IPS-18c (cell line): ENCODE measurements around the gene FTO.

Experiments
- H3K4me3 ChIP-seq: 2 replicates; pipeline ENCODE4 v1.7.0; 2013; ENCODE audit warnings: low read depth, mild to moderate bottlenecking, low read length, moderate library complexity; ENCODE audit not compliant: insufficient read depth
- H3K9me3 ChIP-seq: one replicate; pipeline ENCODE4 v1.6.1; 2013; ENCODE audit warnings: mild to moderate bottlenecking, low read length, moderate library complexity; ENCODE audit not compliant: control insufficient read depth, insufficient read depth

FTO gene

GRCh38 chr16:54153240-54153934 is 449.4 kb downstream of the FTO start:
- peaks cover 2% of the 10 kb centered on the region for H3K9me3 ChIP-seq

GRCh38 chr16:54156349-54156748 is 452.4 kb downstream of the FTO start:
- no peak overlapping the region for H3K4me3 ChIP-seq
- no peaks in the 10 kb centered on the region for H3K9me3 ChIP-seq

More at GRCh38 chr16:54153240-54153934, 449.4 kb downstream of the FTO start:
- H3K4me3 ChIP-seq, result no peak overlapping the region

GRCh38 chr16:54158986-54159385 is 455.0 kb downstream of the FTO start:
- no peak overlapping the region for H3K4me3 ChIP-seq
- no peaks in the 10 kb centered on the region for H3K9me3 ChIP-seq

- Histone ChIP-seq H3K9me3 (no peaks in the 10 kb centered on the region), H3K4me3 (no peak overlapping the region)
Measured at GRCh38 chr16:54159490-54160080, 455.6 kb downstream of the FTO start.

- H3K9me3 ChIP-seq, result no peaks in the 10 kb centered on the region
- no peak overlapping the region for H3K4me3 ChIP-seq
Measured at GRCh38 chr16:54160252-54160860, 456.4 kb downstream of the FTO start.

- Histone ChIP-seq H3K9me3 (no peaks in the 10 kb centered on the region), H3K4me3 (no peak overlapping the region)
Measured at GRCh38 chr16:54160939-54161897, 457.3 kb downstream of the FTO start.

- Histone ChIP-seq H3K4me3 (no peak overlapping the region), H3K9me3 (no peaks in the 10 kb centered on the region)
Measured at GRCh38 chr16:54163197-54163843, 459.4 kb downstream of the FTO start.

GRCh38 chr16:54164789-54165173 is 460.8 kb downstream of the FTO start:
- Histone ChIP-seq H3K9me3 (no peaks in the 10 kb centered on the region), H3K4me3 (no peak overlapping the region)

- H3K9me3 ChIP-seq, result no peaks in the 10 kb centered on the region
- no peak overlapping the region for H3K4me3 ChIP-seq
Measured at GRCh38 chr16:54165174-54165911, 461.4 kb downstream of the FTO start.

GRCh38 chr16:54165912-54166865 is 462.2 kb downstream of the FTO start:
- Histone ChIP-seq H3K4me3 (no peak overlapping the region), H3K9me3 (no peaks in the 10 kb centered on the region)

- no peak overlapping the region for H3K4me3 ChIP-seq
- no peaks in the 10 kb centered on the region for H3K9me3 ChIP-seq
Measured at GRCh38 chr16:54169112-54169511, 465.2 kb downstream of the FTO start.

GRCh38 chr16:54171626-54172537 is 467.9 kb downstream of the FTO start:
- no peak overlapping the region for H3K4me3 ChIP-seq
- no peaks in the 10 kb centered on the region for H3K9me3 ChIP-seq

- Histone ChIP-seq H3K4me3 (no peak overlapping the region), H3K9me3 (no peaks in the 10 kb centered on the region)
Measured at GRCh38 chr16:54173490-54173889, 469.5 kb downstream of the FTO start.

- Histone ChIP-seq H3K9me3 (no peaks in the 10 kb centered on the region), H3K4me3 (no peak overlapping the region)
Measured at GRCh38 chr16:54174201-54174600, 470.2 kb downstream of the FTO start.

GRCh38 chr16:54174750-54175149 is 470.8 kb downstream of the FTO start:
- H3K9me3 ChIP-seq, result no peaks in the 10 kb centered on the region
- H3K4me3 ChIP-seq, result no peak overlapping the region
